GM12878 (cell line): Measurements from ENCODE around the gene GALNT18.

Experiments
- CTCF ChIP-seq, 3 experiments: IDR thresholded peaks in 2 of 3; conservative IDR thresholded peaks in 1 of 3; 2 replicates each; pipeline ENCODE4 v1.5.1; 2011; ENCODE audit warnings: low read depth in 3 of 3, low read length in 3 of 3, mild to moderate bottlenecking in 3 of 3, control low read depth in 2 of 3, moderate library complexity in 2 of 3, inconsistent platforms in 1 of 3, mixed read lengths in 1 of 3; ENCODE audit not compliant: control insufficient read depth in 2 of 3, insufficient read depth in 1 of 3; ENCODE audit errors: extremely low read depth in 1 of 3
- POLR2A ChIP-seq: IDR thresholded peaks from 2 replicates; pipeline ENCODE4 v1.6.1; 2011; ENCODE audit warnings: low read depth, mild to moderate bottlenecking, low read length
- TCF3 ChIP-seq: IDR thresholded peaks from 2 replicates; pipeline ENCODE4 v1.6.1; 2012; ENCODE audit warnings: low read depth, mild to moderate bottlenecking, low read length, borderline replicate concordance; ENCODE audit not compliant: insufficient read depth
- ZBTB4 ChIP-seq: fragments of 450-650 bp; formaldehyde crosslinking; IDR thresholded peaks from 2 replicates; pipeline ENCODE4 v1.4.0; 2022; ENCODE audit warnings: mild to moderate bottlenecking, moderate library complexity

- TF ChIP-seq CTCF (IDR thresholded peaks at IDR 0.05 in 2 of 3, conservative IDR thresholded peaks at IDR 0.05 in 1 of 3; ENCODE audit: control insufficient read depth in 2 of 3, extremely low read depth in 1 of 3, insufficient read depth in 1 of 3, low read depth in 3 of 3, low read length in 3 of 3) (no peak), ZBTB4 (CRISPR knock-in tag) (no peak), POLR2A (no peak), TCF3 (no peak)
These were observed 116.1 kb downstream of the GALNT18 start for GRCh38 chr11:11505692-11506091.
